Measurements from ENCODE around the gene LPAR5.

DNA sequence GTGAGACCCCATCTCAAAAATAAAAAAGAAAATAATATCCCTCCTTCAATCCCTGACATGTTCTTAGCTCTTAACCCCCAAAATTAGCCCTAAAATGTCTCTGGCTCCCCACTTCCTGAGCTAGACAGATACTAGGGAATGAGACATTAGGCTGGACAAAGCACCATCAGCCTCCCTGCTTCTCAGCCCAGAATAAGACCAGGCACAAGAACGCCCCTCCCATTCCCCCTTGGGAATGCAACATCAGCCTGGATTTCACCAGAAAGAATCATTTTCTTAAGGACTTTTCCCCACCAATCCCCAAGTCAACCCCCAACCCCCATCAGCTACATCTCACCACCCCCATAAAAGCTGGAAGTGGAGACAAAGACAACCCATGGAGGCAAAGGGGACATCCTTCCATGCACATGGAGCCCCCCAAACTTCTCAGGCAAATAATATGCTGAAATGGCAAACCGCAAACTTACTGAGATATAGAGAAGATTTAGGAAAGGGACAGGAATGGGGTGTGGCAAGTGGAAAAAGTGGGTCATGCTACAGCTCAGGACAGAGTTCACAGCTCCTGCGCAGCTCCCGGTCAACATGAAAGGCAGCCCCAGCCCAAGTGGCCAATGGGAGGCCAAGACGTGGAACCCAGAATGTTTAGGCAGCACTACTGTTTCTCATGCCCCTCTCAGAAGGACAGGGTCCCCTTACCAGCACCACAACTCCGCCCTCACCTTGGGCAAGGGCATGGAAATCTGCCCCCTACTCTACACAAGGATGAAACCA is 31.3 kb downstream of the LPAR5 start:
- TF ChIP-seq, protein P1, sequence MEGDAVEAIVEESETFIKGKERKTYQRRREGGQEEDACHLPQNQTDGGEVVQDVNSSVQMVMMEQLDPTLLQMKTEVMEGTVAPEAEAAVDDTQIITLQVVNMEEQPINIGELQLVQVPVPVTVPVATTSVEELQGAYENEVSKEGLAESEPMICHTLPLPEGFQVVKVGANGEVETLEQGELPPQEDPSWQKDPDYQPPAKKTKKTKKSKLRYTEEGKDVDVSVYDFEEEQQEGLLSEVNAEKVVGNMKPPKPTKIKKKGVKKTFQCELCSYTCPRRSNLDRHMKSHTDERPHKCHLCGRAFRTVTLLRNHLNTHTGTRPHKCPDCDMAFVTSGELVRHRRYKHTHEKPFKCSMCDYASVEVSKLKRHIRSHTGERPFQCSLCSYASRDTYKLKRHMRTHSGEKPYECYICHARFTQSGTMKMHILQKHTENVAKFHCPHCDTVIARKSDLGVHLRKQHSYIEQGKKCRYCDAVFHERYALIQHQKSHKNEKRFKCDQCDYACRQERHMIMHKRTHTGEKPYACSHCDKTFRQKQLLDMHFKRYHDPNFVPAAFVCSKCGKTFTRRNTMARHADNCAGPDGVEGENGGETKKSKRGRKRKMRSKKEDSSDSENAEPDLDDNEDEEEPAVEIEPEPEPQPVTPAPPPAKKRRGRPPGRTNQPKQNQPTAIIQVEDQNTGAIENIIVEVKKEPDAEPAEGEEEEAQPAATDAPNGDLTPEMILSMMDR (IDR thresholded peaks at IDR 0.05): no peak
- no peak for TF ChIP-seq POLR2A (IDR thresholded peaks at IDR 0.05)
